Ovary (tissue), 3 donors: ENCODE data around the gene SLC35A1.

ENCODE experiments used
- CTCF ChIP-seq, 3 donors: fragments of 450-650 bp in 2 of 3; fragments of 200-600 bp in 1 of 3; IDR thresholded peaks; one replicate each; pipeline versions ENCODE4 v1.5.1 to v1.8.0; 2016 to 2022; ENCODE audit warnings: antibody characterized with exemption in 3 of 3, mild to moderate bottlenecking in 1 of 3
- EP300 ChIP-seq: sonication (generic); formaldehyde crosslinking; IDR thresholded peaks from one replicate; pipeline ENCODE4 v1.6.1; 2017; ENCODE audit warnings: antibody characterized with exemption
- donor health status: DM: no; HTN: no; CAD: no.

- TF ChIP-seq EP300: no peak
- TF ChIP-seq CTCF (IDR thresholded peaks at IDR 0.05): no peak
Measured at GRCh38 chr6:87465051-87465450, 7.7 kb upstream of the SLC35A1 start.
